ENCODE measurements around the gene FLACC1.

FLACC1 gene

DNA sequence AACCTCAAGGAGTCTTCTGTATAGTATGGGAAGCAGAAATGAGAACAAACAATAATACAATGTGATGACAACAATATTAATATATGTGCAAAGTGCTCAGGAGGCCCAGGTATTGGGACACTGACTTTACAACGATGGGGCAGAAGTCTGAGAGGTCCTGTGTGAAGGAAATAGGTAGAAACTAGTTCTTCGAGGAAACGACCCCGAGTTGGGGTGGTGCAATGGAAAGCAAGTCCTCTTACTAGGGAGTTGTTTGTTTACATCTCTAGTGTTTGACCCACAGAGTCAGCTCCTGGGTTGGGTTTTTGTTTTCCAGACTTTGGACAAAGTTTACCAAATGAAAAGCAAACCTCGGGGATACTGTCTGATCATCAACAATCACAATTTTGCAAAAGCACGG, 80.6 kb downstream of the FLACC1 start:
- no peak for DNase-seq (ENCODE audit: low read depth)

- no peak for DNase-seq (ENCODE audit: low read depth)
Measured at GRCh38 chr2:201275990-201276389, 81.2 kb downstream of the FLACC1 start.

- no peak for DNase-seq (ENCODE audit: low read depth)
Measured at GRCh38 chr2:201275069-201275468, 82.1 kb downstream of the FLACC1 start.

DNA sequence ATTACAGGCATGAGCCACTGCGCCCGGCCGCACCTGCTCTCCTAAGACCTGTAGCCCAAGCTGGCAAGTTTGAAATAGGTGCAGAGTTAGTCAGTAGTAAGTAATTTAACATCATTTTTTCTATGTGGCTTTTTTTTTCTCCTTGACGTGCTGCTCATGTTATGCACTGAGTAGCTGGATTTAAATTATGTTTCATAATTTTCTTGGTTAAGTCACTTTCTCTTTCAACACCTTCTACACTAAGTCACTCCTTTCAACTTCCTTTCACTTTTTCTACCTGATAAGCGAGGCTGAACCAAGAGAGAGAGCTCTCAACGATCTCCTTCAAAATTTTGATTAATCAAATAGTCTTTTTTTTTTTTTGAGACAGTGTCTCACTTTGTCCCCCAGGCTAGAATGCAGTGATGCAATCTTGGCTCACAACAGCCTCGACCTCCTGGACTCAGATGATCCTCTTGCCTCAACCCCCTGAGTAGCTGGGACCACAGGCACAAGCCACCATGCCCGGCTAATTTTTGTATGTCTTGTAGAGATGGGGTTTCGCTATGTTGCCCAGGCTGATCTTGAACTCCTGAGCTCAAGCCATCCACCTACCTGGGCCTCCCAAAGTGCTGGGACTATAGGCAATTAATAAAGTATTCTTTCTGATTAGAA, 83.7 kb downstream of the FLACC1 start:
- DNase-seq (ENCODE audit: low read depth): no peak

- no peak for DNase-seq (ENCODE audit: low read depth)
Measured at GRCh38 chr2:201271917-201272316, 85.2 kb downstream of the FLACC1 start.

DNA sequence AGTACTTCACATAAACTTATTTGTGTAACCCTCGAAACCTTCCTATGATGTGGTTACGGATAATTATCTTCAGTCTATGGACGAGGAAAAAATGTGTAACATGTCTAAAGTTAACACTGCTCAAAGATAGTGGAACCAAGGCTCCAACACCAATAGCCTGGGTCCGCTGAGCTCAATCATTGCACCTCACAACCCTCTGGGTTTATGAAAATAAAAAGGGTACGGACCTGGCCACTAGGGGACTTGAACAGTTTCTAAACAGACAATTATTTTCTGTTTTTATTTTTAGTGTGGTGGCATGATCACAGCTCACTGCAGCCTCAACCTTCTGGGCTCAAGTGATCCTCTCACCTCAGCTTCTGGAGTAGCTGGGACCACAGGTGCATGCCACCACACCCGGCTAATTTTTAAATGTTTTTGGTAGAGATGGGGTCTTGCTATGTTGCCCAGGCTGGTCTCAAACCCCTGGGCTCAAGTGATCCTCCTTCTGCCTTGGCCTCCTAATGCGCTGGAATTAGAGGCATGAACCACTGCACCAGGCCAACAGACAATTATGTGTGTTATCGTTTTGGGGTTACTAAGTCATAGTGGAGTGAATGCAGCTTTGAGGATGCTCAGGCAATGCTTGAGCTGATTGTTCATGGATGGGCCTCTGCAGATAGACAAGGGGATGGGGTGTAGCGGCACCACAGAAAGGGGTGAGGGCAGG, 86.7 kb downstream of the FLACC1 start:
- no peak for DNase-seq (ENCODE audit: low read depth)

DNA sequence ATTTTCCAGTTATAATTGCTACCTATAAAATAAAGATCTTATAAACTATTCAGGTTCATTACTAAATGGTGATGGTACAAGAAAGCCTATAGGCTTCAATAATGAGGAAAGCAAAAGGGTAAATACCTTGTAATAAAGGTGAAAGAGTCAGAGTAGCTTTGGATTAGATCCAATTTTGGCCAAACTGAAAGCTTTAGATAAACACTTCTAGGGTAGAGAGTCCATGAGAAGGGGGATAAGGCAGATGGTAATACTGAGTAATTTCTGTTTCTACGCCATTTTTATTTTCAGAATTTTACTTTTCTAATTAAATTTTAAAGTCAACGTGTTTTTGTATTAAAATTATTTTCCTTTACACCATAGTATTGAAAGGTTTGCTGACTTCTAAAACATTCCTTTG, 87.4 kb downstream of the FLACC1 start:
- DNase-seq (ENCODE audit: low read depth): no peak

DNA sequence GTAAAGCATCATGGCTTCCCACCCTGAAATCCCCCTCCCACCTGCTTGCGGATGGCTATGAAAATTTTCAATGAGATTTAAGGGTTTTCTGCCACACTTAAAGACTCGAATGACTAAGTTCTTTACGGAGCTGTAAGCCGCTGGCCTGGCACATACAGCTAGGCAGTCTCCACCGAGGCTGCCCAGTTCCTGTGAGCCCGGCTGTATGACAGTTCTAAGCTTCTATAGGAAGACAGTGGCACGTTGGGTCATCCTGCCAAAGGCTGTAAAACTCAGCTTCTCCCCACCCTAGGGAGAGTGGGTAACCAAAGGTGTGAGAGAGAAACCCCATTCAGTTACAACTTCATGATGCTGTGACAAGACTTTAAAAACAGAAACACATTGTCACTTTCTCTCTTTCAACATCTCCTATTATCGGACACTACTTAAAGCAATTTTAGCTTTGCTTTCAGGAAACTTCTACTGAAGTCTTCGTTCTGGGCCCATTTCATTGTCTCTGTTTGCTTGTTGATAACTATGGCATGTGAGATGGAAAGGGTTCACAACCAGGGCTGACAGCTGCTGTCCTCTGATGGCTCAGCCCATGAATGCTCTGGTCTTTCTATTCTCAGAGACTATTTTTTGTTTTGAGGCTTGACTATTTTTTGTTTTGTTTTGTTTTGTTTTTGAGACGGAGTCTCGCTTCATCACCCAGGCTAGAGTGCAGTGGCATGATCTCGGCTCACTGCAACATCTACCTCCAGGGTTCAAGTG, 89.7 kb downstream of the FLACC1 start:
- no peak for DNase-seq (ENCODE audit: low read depth)

GRCh38 chr2:201266629-201267028, 90.5 kb downstream of the FLACC1 start:
- no peak for DNase-seq (ENCODE audit: low read depth)

DNA sequence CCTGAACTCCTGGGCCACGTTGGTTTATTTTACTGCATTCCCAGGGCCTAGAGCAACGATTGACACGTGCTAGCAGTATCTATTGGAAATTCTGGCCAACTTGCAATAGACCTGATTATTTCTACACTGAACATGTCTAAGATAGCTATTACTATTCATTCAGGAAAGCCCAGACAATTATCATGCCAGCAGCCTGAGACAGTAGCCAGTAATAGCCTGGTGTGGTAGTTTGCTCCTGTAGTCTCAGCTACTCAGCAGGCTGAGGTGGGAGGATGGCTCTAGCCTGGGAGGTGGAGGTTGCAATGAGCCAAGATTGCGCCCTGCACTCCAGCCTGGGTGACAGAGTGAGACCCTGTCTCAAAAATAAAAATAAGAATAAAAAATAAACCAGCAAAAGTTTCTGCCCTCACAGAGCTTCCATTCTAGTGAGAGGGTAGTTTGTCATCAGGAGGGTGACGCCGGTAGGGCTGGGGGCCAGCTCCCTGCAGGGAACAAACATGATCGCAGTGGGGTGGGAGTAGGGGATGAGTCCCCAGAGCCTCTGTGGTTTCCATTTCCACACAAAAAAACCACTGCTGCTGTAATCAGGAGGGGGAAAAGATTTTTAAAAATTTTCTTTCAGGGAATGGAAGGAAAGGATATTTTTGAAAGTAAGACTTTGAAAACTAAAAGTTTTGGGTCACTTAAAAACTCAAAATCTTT, 92.5 kb downstream of the FLACC1 start:
- no peak for DNase-seq (ENCODE audit: low read depth)

DNA sequence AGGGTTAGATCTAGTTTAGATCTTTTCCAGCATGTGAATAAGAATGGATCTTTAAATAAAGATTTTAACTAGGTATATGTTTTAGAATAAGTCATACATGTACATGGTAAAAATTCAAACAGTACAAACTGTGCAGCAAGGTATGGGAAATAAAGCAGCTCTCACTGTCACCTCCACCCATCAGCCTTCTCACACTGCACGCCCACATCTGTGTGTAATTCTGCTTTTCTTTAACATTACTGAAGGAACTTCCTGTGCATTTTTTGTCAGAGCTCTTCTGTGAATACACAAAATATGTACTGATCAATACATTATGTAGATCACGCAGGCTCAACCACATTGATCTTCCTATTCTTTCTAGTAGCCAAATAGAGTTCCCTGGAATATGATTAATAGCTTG, 93.4 kb downstream of the FLACC1 start:
- no peak for DNase-seq (ENCODE audit: low read depth)

DNA sequence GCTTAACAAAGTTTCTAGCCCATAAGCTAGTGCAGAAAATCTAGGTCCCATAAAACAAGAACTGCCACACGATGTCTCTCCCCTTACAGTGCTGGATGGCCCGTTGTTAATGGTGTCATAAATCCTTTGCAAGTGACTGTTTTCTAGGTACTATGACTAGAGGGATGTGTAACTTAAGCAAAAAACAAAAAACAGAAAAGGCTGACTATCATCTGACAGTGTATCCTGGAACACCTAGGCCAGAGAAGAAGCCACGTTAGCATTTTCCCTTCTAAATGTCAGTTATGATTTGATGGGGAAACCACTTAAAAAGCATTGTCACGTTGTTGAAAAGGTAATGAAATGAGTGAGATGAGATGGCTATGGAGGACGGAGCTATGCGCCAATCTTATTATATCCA, 94.4 kb downstream of the FLACC1 start:
- DNase-seq (ENCODE audit: low read depth): no peak

GRCh38 chr2:201261906-201262305, 95.2 kb downstream of the FLACC1 start:
- DNase-seq (ENCODE audit: low read depth): no peak

GRCh38 chr2:201261471-201261870, 95.7 kb downstream of the FLACC1 start:
- no peak for DNase-seq (ENCODE audit: low read depth)

- no peak for DNase-seq (ENCODE audit: low read depth)
Measured at GRCh38 chr2:201260302-201260800, 96.8 kb downstream of the FLACC1 start, which contains the start of gene CASP8. Gene CASP8, plus strand, starts transcription at chr2:201260536. Its CDS starts 5,951 bp downstream, at chr2:201266487.

DNA sequence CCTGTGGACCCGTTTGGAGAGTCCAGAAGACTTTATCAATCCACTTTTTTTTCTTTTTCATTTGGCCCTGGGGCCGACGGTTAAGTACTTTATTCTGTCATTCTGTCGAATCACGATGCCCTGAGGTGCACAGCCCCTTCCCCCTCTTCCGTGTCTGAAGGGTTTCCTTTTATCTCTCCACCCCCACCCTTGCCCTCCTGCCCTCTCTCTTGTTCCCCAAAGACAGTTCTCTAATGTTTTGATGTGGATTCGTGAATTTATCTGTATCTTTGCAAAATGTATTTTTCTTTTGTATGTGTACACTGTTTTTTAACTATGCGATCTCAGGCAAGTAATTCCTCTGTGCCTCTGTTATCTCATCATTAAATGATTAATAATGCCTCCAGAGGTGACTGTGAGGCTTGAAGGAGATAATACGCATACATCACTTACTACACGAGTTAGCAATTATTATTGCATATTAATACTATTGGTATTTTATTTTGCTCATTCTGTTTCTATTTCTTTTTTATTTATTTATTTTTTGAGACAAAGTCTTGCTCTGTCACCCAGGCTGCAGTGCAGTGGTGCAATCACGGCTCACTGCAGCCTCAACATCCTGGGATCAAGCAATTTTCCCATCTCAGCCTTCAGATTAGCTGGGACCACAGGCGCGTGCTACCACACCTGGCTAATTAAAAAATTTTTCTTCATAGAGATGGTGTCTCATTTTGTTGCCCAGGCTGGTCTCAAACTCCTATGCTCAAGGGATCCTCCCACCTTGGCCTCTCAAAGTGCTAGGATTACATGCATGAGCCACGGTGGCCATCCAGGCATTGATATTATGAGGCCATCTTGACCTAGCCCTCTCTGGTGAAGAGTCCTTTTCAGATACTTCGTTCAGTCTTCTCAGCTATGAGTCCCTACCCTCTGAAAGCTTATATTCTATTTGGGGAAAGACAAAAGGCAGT, 98.2 kb downstream of the FLACC1 start:
- no peak for DNase-seq (ENCODE audit: low read depth)

GRCh38 chr2:201257956-201258665, 99.0 kb downstream of the FLACC1 start:
- peak; percentile 72 for DNase-seq (ENCODE audit: low read depth)

DNA sequence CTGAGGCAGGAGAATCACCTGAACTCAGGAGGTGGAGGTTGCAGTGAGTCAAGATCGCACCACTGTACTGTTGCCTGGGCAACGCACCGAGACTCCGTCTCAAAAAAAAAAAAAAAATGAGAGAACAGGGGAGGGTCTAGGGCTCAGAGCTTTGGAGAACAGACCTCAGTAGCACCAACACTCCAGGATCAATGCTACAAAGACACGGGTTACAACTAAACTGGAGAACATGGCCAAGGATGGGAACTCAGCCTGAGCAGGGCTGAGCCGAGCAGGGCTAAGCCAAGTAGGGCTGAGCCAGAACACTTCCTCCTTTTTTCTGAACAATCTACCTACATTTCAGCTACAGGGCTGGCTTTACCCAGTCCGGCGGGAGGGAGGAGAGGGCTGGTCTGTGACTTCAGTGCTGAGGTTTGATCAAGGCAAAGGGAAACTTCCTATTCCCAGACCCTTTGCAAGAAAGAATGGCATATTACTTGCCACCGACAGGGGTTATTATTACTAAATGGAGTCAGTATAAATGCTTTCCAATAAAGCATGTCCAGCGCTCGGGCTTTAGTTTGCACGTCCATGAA, 99.7 kb downstream of the FLACC1 start:
- no peak for DNase-seq (ENCODE audit: low read depth)

GRCh38 chr2:201256082-201256481, 101.1 kb downstream of the FLACC1 start:
- no peak for DNase-seq (ENCODE audit: low read depth)

GRCh38 chr2:201255408-201256033, 101.6 kb downstream of the FLACC1 start:
- no peak for DNase-seq (ENCODE audit: low read depth)
